Lung (tissue), 12 donors: Measurements from ENCODE around the gene TMEM51. TPM values are rescaled to one million over a fixed set of nuclear protein-coding genes. Genes with fewer than 3 reads are reported as not detected.
A peak's percentile ranks its signal among the peaks of the same experiment; 100 is the strongest.

Source experiments
- ATAC-seq: fragments of 200-7000 bp; cut with Tn5 transposase; one replicate; pipeline ENCODE4 v1.9.1; 2020; ENCODE audit warnings: moderate number of reproducible peaks; ENCODE audit not compliant: insufficient read depth, low FRiP score
- DNase-seq, 3 donors: peaks; one replicate each; pipeline ENCODE4 v3.0.0-alpha.2; 2013 to 2017
- H3K27ac ChIP-seq, 2 donors: one replicate each; pipeline ENCODE4 v1.5.1; 2013; ENCODE audit warnings: mild to moderate bottlenecking in 2 of 2, moderate library complexity in 2 of 2, control low read depth in 1 of 2, inconsistent platforms in 1 of 2, low read depth in 1 of 2, low read length in 1 of 2
- H3K27me3 ChIP-seq, 3 donors: one replicate each; pipeline ENCODE4 v1.5.1; 2013; ENCODE audit warnings: low read length in 2 of 3; ENCODE audit not compliant: control insufficient read depth in 3 of 3, insufficient read depth in 3 of 3
- H3K36me3 ChIP-seq, 4 donors: one replicate each; pipeline ENCODE4 v1.5.1; 2013; ENCODE audit warnings: low read length in 4 of 4, mild to moderate bottlenecking in 1 of 4, moderate library complexity in 1 of 4; ENCODE audit not compliant: control insufficient read depth in 4 of 4, insufficient read depth in 4 of 4
- H3K4me1 ChIP-seq, 5 donors: one replicate each; pipeline ENCODE4 v1.5.1; 2013; ENCODE audit warnings: low read length in 5 of 5, mild to moderate bottlenecking in 2 of 5, moderate library complexity in 1 of 5; ENCODE audit not compliant: control insufficient read depth in 5 of 5, insufficient read depth in 5 of 5
- H3K4me3 ChIP-seq: one replicate; pipeline ENCODE4 v1.5.1; 2013; ENCODE audit warnings: mild to moderate bottlenecking, control low read depth, moderate library complexity
- H3K9ac ChIP-seq, 2 donors: one replicate each; pipeline ENCODE4 v1.5.1; 2013; ENCODE audit warnings: low read length in 2 of 2, control low read depth in 1 of 2; ENCODE audit not compliant: insufficient read depth in 1 of 2
- H3K9me3 ChIP-seq, 4 donors: one replicate each; pipeline ENCODE4 v1.5.1; 2013; ENCODE audit warnings: low read length in 3 of 4, mild to moderate bottlenecking in 1 of 4, moderate library complexity in 1 of 4; ENCODE audit not compliant: control insufficient read depth in 4 of 4, insufficient read depth in 3 of 4
- CTCF ChIP-seq: IDR thresholded peaks from 2 replicates; pipeline ENCODE4 v1.5.1; 2012; ENCODE audit warnings: mild to moderate bottlenecking; ENCODE audit errors: control extremely low read depth, extremely low read depth
- WGBS, 2 donors: extraction: QIAGEN DNeasy Blood & Tissue Kit; methylation state at CpG; one replicate each; pipeline ENCODE4 v1.1.7; 2013; 5-methylcytosine and 5-hydroxymethylcytosine counted together
- polyA plus RNA-seq, 2 donors: library from polyadenylated mRNA; stranded (reverse); fragments of 200-250 nt; gene quantifications; one replicate each; pipeline ENCODE4 v1.2.1, GENCODE V29; 2013
- total RNA-seq, 2 donors: library from RNA; depleted of rRNA in 1 of 2; stranded (reverse); fragments of >200 nt in 1 of 2; gene quantifications; one replicate each; pipeline ENCODE4 v1.2.1, GENCODE V29; 2014 to 2021
- donor health status: control.
- donor health status: control.
- donor health status: Bipolar disorder and iron deficiency.
- donor health status: healthy.
- donor health status: DM: yes; HTN: yes; CAD: no.

TMEM51 gene
- total and polyA plus RNA-seq, 4 donors: 7.7 to 17.8 (median 12.2) TPM

- Histone ChIP-seq H3K9me3 (no peaks in the 10 kb centered on the region), H3K4me3 (no peak overlapping the region), H3K4me1 (peaks cover 0 to 2% (median 0%) of the 10 kb centered on the region in 5 donors), H3K36me3 (no peaks in the 10 kb centered on the region), H3K27me3 (peaks cover 0 to 3% (median 0%) of the 10 kb centered on the region in 3 donors), H3K9ac (no peak overlapping the region), H3K27ac (no peak overlapping the region)
- TF ChIP-seq CTCF: no peak
- 68 to 77% methylated on average over 5 of the region's 5 CpGs for WGBS, 2 donors
- ATAC-seq: no peak
- DNase-seq: peak in 2 of 3 donors; percentile 28 to 35
These were observed 30.3 kb upstream of the TMEM51 start for GRCh38 chr1:15123270-15123669.

GRCh38 chr1:15123925-15124324 lies 29.6 kb upstream of the TMEM51 start:
- H3K9me3 ChIP-seq: no peaks in the 10 kb centered on the region
- H3K4me3 ChIP-seq: no peak overlapping the region
- H3K4me1 ChIP-seq: peaks cover 0 to 2% (median 0%) of the 10 kb centered on the region in 5 donors
- peaks cover 0 to 3% (median 0%) of the 10 kb centered on the region in 3 donors for H3K27me3 ChIP-seq
- no peak for TF ChIP-seq CTCF
- H3K27ac ChIP-seq: no peak overlapping the region
- no peak overlapping the region for H3K9ac ChIP-seq
- no peaks in the 10 kb centered on the region for H3K36me3 ChIP-seq
- DNase-seq (no peak), ATAC-seq (no peak)
- 84 to 92% methylated on average over 9 of the region's 9 CpGs for WGBS, 2 donors

- Histone ChIP-seq H3K4me3 (no peak overlapping the region), H3K36me3 (no peaks in the 10 kb centered on the region), H3K9ac (no peak overlapping the region), H3K27me3 (peaks cover 0 to 3% (median 0%) of the 10 kb centered on the region in 3 donors), H3K4me1 (peaks cover 0 to 2% (median 0%) of the 10 kb centered on the region in 5 donors), H3K9me3 (peaks cover 0 to under 1% (median 0%) of the 10 kb centered on the region in 4 donors), H3K27ac (no peak overlapping the region)
- no peak for ATAC-seq
- no peak for DNase-seq
- no peak for TF ChIP-seq CTCF
- 92 to 93% methylated on average over 25 of the region's 25 CpGs for WGBS, 2 donors
These were observed 29.0 kb upstream of the TMEM51 start for GRCh38 chr1:15124362-15125100.
